ENCODE measurements around the gene NXPH2.
"Not testable (repeated sequence)": the region's sequence is repeated elsewhere in the genome, so short reads cannot be mapped to it uniquely, and the experiment has no call there.

Gene NXPH2

GRCh38 chr2:138752197-138752956 lies 27.8 kb downstream of the NXPH2 start:
- no peak for DNase-seq

- DNase-seq = no peak
These were observed 35.5 kb downstream of the NXPH2 start for GRCh38 chr2:138744713-138745112.

GRCh38 chr2:138742441-138743057 lies 37.6 kb downstream of the NXPH2 start:
- no peak for DNase-seq

GRCh38 chr2:138741851-138742250 lies 38.3 kb downstream of the NXPH2 start:
- DNase-seq = no peak

GRCh38 chr2:138737009-138737554 lies 43.1 kb downstream of the NXPH2 start:
- DNase-seq = not testable (repeated sequence)

- DNase-seq = no peak
These were observed 47.5 kb downstream of the NXPH2 start for GRCh38 chr2:138732651-138733050.

- DNase-seq = no peak
These were observed 49.6 kb downstream of the NXPH2 start for GRCh38 chr2:138730497-138731030.

- no peak for DNase-seq
These were observed 52.2 kb downstream of the NXPH2 start for GRCh38 chr2:138727956-138728355.

- DNase-seq = no peak
These were observed 53.5 kb downstream of the NXPH2 start for GRCh38 chr2:138726681-138727080.

GRCh38 chr2:138724729-138725459 lies 55.3 kb downstream of the NXPH2 start:
- DNase-seq = no peak

GRCh38 chr2:138724327-138724726 lies 55.9 kb downstream of the NXPH2 start:
- no peak for DNase-seq

GRCh38 chr2:138723196-138723987 lies 56.8 kb downstream of the NXPH2 start:
- no peak for DNase-seq

- DNase-seq = no peak
These were observed 57.9 kb downstream of the NXPH2 start for GRCh38 chr2:138722316-138722715.

- DNase-seq = no peak
These were observed 60.0 kb downstream of the NXPH2 start for GRCh38 chr2:138720035-138720838.

GRCh38 chr2:138718405-138718804 lies 61.8 kb downstream of the NXPH2 start:
- no peak for DNase-seq

- DNase-seq = no peak
These were observed 64.0 kb downstream of the NXPH2 start for GRCh38 chr2:138716183-138716582.

GRCh38 chr2:138713504-138713903 lies 66.7 kb downstream of the NXPH2 start:
- no peak for DNase-seq

- DNase-seq = no peak
These were observed 67.1 kb downstream of the NXPH2 start for GRCh38 chr2:138713069-138713496.

GRCh38 chr2:138712212-138712979 lies 67.8 kb downstream of the NXPH2 start:
- no peak for DNase-seq

GRCh38 chr2:138711812-138712211 lies 68.4 kb downstream of the NXPH2 start:
- DNase-seq = no peak
